ENCODE measurements around the gene NINL. TPM values are rescaled to one million over a fixed set of nuclear protein-coding genes. Genes with fewer than 3 reads are reported as not detected.

Gene NINL
- total and polyA plus RNA-seq, 10 donors = 3.1 to 16.1 (median 8.1) TPM

GRCh38 chr20:25525295-25525694 lies 60.0 kb downstream of the NINL start:
- TF ChIP-seq POLR2AphosphoS5 (IDR thresholded peaks at IDR 0.05) = no peak
- no peaks in the 10 kb centered on the region for H3K27me3 ChIP-seq (replicated peaks in 1 of 7)
- no peak overlapping the region for H3K27ac ChIP-seq
- no peak overlapping the region for H3K4me3 ChIP-seq
- WGBS, 5 donors = 79 to 93% (median 93%) methylated on average over 6 of the region's 6 CpGs
- H3K9me3 ChIP-seq = peaks cover 0 to 2% (median 0%) of the 10 kb centered on the region in 8 donors
- intact Hi-C loops (cut with DNase I; ENCODE audit: low total_unique reads) = no loop called here
- H3K36me3 ChIP-seq = peaks cover 0 to 7% (median 0%) of the 10 kb centered on the region in 6 donors
- no peak for DNase-seq
- H3K4me1 ChIP-seq = no peaks in the 10 kb centered on the region

GRCh38 chr20:25521382-25521781 lies 63.9 kb downstream of the NINL start:
- no peaks in the 10 kb centered on the region for H3K27me3 ChIP-seq (replicated peaks in 1 of 7)
- peaks cover 0 to 7% (median 2%) of the 10 kb centered on the region in 8 donors for H3K9me3 ChIP-seq
- TF ChIP-seq POLR2AphosphoS5 (IDR thresholded peaks at IDR 0.05) (no peak), POLR2A (IDR thresholded peaks at IDR 0.05) (no peak)
- TF ChIP-seq, protein P1, sequence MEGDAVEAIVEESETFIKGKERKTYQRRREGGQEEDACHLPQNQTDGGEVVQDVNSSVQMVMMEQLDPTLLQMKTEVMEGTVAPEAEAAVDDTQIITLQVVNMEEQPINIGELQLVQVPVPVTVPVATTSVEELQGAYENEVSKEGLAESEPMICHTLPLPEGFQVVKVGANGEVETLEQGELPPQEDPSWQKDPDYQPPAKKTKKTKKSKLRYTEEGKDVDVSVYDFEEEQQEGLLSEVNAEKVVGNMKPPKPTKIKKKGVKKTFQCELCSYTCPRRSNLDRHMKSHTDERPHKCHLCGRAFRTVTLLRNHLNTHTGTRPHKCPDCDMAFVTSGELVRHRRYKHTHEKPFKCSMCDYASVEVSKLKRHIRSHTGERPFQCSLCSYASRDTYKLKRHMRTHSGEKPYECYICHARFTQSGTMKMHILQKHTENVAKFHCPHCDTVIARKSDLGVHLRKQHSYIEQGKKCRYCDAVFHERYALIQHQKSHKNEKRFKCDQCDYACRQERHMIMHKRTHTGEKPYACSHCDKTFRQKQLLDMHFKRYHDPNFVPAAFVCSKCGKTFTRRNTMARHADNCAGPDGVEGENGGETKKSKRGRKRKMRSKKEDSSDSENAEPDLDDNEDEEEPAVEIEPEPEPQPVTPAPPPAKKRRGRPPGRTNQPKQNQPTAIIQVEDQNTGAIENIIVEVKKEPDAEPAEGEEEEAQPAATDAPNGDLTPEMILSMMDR (IDR thresholded peaks at IDR 0.05 in 8 of 11, conservative IDR thresholded peaks at IDR 0.05 in 3 of 11) = no peak
- no peak for DNase-seq
- H3K36me3 ChIP-seq = peaks cover 0 to 17% (median 0%) of the 10 kb centered on the region in 6 donors
- no peaks in the 10 kb centered on the region for H3K4me1 ChIP-seq
- no peak overlapping the region for H3K4me3 ChIP-seq
- intact Hi-C loops (cut with DNase I; ENCODE audit: low total_unique reads) = no loop called here
- H3K27ac ChIP-seq = no peak overlapping the region
- WGBS, 5 donors = 85 to 97% (median 94%) methylated on average over 2 of the region's 2 CpGs

- no peak for DNase-seq
- Histone ChIP-seq H3K9me3 (peaks cover 11 to 49% (median 40%) of the 10 kb centered on the region in 8 donors), H3K36me3 (peaks cover 0 to 50% (median 3%) of the 10 kb centered on the region in 6 donors), H3K27ac (no peak overlapping the region), H3K4me3 (no peak overlapping the region), H3K4me1 (no peaks in the 10 kb centered on the region), H3K27me3 (replicated peaks in 1 of 7) (no peaks in the 10 kb centered on the region)
- TF ChIP-seq POLR2AphosphoS5 (IDR thresholded peaks at IDR 0.05) = no peak
- TF ChIP-seq, protein P1 (IDR thresholded peaks at IDR 0.05 in 8 of 11, conservative IDR thresholded peaks at IDR 0.05 in 3 of 11) = no peak
- TF ChIP-seq POLR2A (IDR thresholded peaks at IDR 0.05) = no peak
- intact Hi-C loops (cut with DNase I; ENCODE audit: low total_unique reads) = no loop called here
- WGBS, 5 donors = 76 to 87% (median 80%) methylated on average over 3 of the region's 3 CpGs
Observed at GRCh38 chr20:25517124-25517523, 68.2 kb downstream of the NINL start.

DNA sequence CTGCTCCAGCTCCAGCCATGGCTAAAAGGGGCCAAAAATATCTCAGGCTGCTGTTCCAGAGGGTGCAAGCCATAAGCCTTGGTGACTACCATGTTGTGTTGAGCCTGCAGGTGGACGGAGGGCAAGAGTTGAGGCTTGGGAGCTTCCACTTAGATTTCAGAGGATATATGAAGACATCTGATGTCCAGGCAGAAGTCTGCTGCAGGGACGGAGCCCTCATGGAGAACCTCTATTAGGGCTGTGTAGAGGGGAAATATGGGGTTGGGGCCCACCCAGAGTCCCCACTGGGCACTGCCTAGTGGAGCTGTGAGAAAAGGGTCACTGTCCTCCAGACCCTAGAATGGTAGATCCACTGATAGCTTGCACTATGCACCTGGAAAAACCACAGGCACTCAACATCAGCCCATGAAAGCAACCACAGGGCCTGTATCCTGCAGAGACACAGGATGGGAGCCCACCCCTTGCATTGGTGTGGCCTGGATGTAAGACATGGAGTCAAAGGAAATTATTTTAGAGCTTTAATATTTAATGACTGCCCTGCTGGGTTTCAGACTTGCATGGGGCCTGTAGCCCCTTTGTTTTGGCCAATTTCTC lies 70.5 kb downstream of the NINL start:
- DNase-seq = no peak
- H3K9me3 ChIP-seq = peaks cover 11 to 49% (median 40%) of the 10 kb centered on the region in 8 donors
- H3K27ac ChIP-seq = no peak overlapping the region
- peaks cover 0 to 69% (median 3%) of the 10 kb centered on the region in 6 donors for H3K36me3 ChIP-seq
- WGBS, 5 donors = 90 to 100% (median 95%) methylated on average over 2 of the region's 2 CpGs
- no peak for TF ChIP-seq POLR2AphosphoS5 (IDR thresholded peaks at IDR 0.05)
- no peak for TF ChIP-seq POLR2A (IDR thresholded peaks at IDR 0.05)
- TF ChIP-seq, protein P1 (IDR thresholded peaks at IDR 0.05 in 8 of 11, conservative IDR thresholded peaks at IDR 0.05 in 3 of 11) = no peak
- no peak overlapping the region for H3K4me3 ChIP-seq
- H3K4me1 ChIP-seq = no peaks in the 10 kb centered on the region
- H3K27me3 ChIP-seq (replicated peaks in 1 of 7) = no peaks in the 10 kb centered on the region
- intact Hi-C loops (cut with DNase I; ENCODE audit: low total_unique reads) = no loop called here

Data from spleen (tissue), 11 donors.